B cell (primary cell): ENCODE measurements around the gene TBC1D2B. TPM values are rescaled to one million over a fixed set of nuclear protein-coding genes. Genes with fewer than 3 reads are reported as not detected.

Experiments used
- ATAC-seq: fragments of 200-7000 bp; cut with Tn5 transposase; one replicate; pipeline ENCODE4 v1.10.0; 2021; ENCODE audit warnings: low read depth, mild to moderate bottlenecking, moderate number of reproducible peaks, moderate library complexity
- CTCF ChIA-PET: fragments of 350-600 bp; sonication (Branson Sonifier 250); formaldehyde crosslinking; loops from one replicate; lab custom pipeline; 2021; ENCODE audit warnings: antibody characterized with exemption, inconsistent platforms; lab: Charles Lee
- POLR2A ChIA-PET: fragments of 350-600 bp; sonication (Branson Sonifier 250); formaldehyde crosslinking; loops from one replicate; lab custom pipeline; 2021; ENCODE audit warnings: antibody characterized with exemption; lab: Charles Lee
- DNase-seq: peaks from one replicate; pipeline ENCODE4 v3.0.0; 2013
- H2AFZ ChIP-seq: 2 replicates; pipeline ENCODE4 v1.6.1; 2012; ENCODE audit warnings: mild to moderate bottlenecking, low read depth, low read length; ENCODE audit not compliant: insufficient read depth, poor library complexity, severe bottlenecking
- H3K27ac ChIP-seq, 2 donors: 1 replicate in 1 of 2; 2 replicates in 1 of 2; pipeline ENCODE4 v1.5.1; 2012 to 2013; ENCODE audit warnings: low read length in 2 of 2, mild to moderate bottlenecking in 2 of 2, moderate library complexity in 1 of 2
- H3K27me3 ChIP-seq, 4 experiments: fragments of 200-600 bp in 1 of 4; sonication (generic) in 1 of 4; replicated peaks in 1 of 4; 1 replicate in 2 of 4; 2 replicates in 2 of 4; pipeline versions ENCODE4 v1.6.1 to v1.7.0; 2013 to 2016; ENCODE audit warnings: low read length in 3 of 4, mild to moderate bottlenecking in 2 of 4, mixed read lengths in 1 of 4, moderate library complexity in 1 of 4; ENCODE audit not compliant: insufficient read depth in 4 of 4, control insufficient read depth in 3 of 4; ENCODE audit errors: control extremely low read depth in 1 of 4
- H3K36me3 ChIP-seq, 2 experiments: replicated peaks in 1 of 2; 1 replicate in 1 of 2; 2 replicates in 1 of 2; pipeline versions ENCODE4 v1.6.1 to v1.7.1; 2013; ENCODE audit warnings: low read length in 1 of 2; ENCODE audit not compliant: insufficient read depth in 2 of 2, control insufficient read depth in 1 of 2; ENCODE audit errors: control extremely low read depth in 1 of 2, extremely low read depth in 1 of 2
- H3K4me1 ChIP-seq, 2 donors: fragments of 200-600 bp in 1 of 2; sonication (generic) in 1 of 2; 1 replicate in 1 of 2; 2 replicates in 1 of 2; pipeline versions ENCODE4 v1.5.1 to v1.6.1; 2013 to 2017; ENCODE audit warnings: low read length in 2 of 2; ENCODE audit not compliant: control insufficient read depth in 2 of 2, insufficient read depth in 2 of 2
- H3K4me2 ChIP-seq: replicated peaks from 2 replicates; pipeline ENCODE3; 2012; ENCODE audit warnings: mild to moderate bottlenecking, low read depth, low read length; ENCODE audit not compliant: poor library complexity, severe bottlenecking
- H3K4me3 ChIP-seq, 5 experiments: fragments of 200-600 bp in 1 of 5; sonication (generic) in 1 of 5; 1 replicate in 3 of 5; 2 replicates in 2 of 5; pipeline versions ENCODE4 v1.5.1 to v1.7.0; 2011 to 2016; ENCODE audit warnings: low read length in 4 of 5, mild to moderate bottlenecking in 4 of 5, low read depth in 2 of 5, control low read depth in 1 of 5, moderate library complexity in 1 of 5; ENCODE audit not compliant: insufficient read depth in 1 of 5; ENCODE audit errors: control extremely low read depth in 1 of 5, extremely low read depth in 1 of 5
- H3K79me2 ChIP-seq: fragments of 200-600 bp; sonication (generic); one replicate; pipeline ENCODE4 v1.6.0; 2016; ENCODE audit warnings: low read length; ENCODE audit not compliant: control insufficient read depth, insufficient read depth
- H3K9ac ChIP-seq: fragments of 200-600 bp; sonication (generic); 2 replicates; pipeline ENCODE4 v1.6.1; 2017; ENCODE audit warnings: mild to moderate bottlenecking, low read length, moderate library complexity
- H3K9me3 ChIP-seq, 3 donors: one replicate each; pipeline versions ENCODE4 v1.6.1 to v1.7.1; 2013; ENCODE audit warnings: low read length in 2 of 3; ENCODE audit not compliant: control insufficient read depth in 2 of 3, insufficient read depth in 1 of 3; ENCODE audit errors: control extremely low read depth in 1 of 3
- H4K20me1 ChIP-seq: 2 replicates; pipeline ENCODE4 v1.6.0; 2012; ENCODE audit warnings: mild to moderate bottlenecking, low read length; ENCODE audit not compliant: insufficient read depth, control insufficient read depth, poor library complexity, severe bottlenecking
- H3K27ac Mint-ChIP-seq: one replicate; pipeline ENCODE4 v1.8.0; 2021; ENCODE audit warnings: mixed read lengths
- H3K27me3 Mint-ChIP-seq: one replicate; pipeline ENCODE4 v1.8.0; 2021; ENCODE audit warnings: mixed read lengths
- H3K4me1 Mint-ChIP-seq: one replicate; pipeline ENCODE4 v1.8.0; 2021; ENCODE audit warnings: mixed read lengths
- H3K4me3 Mint-ChIP-seq: one replicate; pipeline ENCODE4 v1.8.0; 2021; ENCODE audit warnings: mixed read lengths
- H3K9me3 Mint-ChIP-seq: one replicate; pipeline ENCODE4 v1.8.0; 2022; ENCODE audit warnings: mixed read lengths; ENCODE audit not compliant: insufficient read depth
- EZH2 ChIP-seq: IDR thresholded peaks from 2 replicates; pipeline ENCODE4 v1.6.1; 2012; ENCODE audit warnings: borderline replicate concordance, low read depth, mild to moderate bottlenecking, moderate library complexity, low read length; ENCODE audit not compliant: insufficient read depth, poor library complexity, severe bottlenecking
- WGBS: methylation state at CpG from one replicate; pipeline ENCODE4 v1.1.5; 2013; ENCODE audit warnings: missing lambda C conversion rate; ENCODE audit not compliant: insufficient coverage; 5-methylcytosine and 5-hydroxymethylcytosine counted together
- intact Hi-C: fragments of 100-400 bp; cut with micrococcal nuclease; formaldehyde crosslinking; loops from one replicate; pipeline ENCODE4 v1.10.0; 2022
- polyA plus RNA-seq: library from polyadenylated mRNA; depleted of rRNA; stranded (reverse); fragments of >200 nt; gene quantifications from 2 replicates; pipeline ENCODE4 v1.2.3, GENCODE V29; 2012
- total RNA-seq, 2 donors: library from RNA; stranded (reverse); fragments of 120-200 nt in 1 of 2; gene quantifications; 1 replicate in 1 of 2; 2 replicates in 1 of 2; pipeline versions ENCODE4 v1.2.3 to v1.2.4, GENCODE V29; 2013 to 2022
- TF ChIP-seq, protein P1 (sequence below): fragments of 200-600 bp; IDR thresholded peaks from one replicate; pipeline ENCODE4 v1.8.0; 2022; ENCODE audit warnings: antibody characterized with exemption, mild to moderate bottlenecking

Gene TBC1D2B
- total and polyA plus RNA-seq, 2 donors (not counting 1 experiment from before 2014, with no cell fraction given), result 8.5 to 26.1 TPM

GRCh38 chr15:77966540-77967234, 110.8 kb downstream of the TBC1D2B start:
- POLR2A ChIA-PET, result no interaction called here
- H3K27me3 Mint-ChIP-seq, result peaks cover 6% of the 10 kb centered on the region
- H3K9me3 Mint-ChIP-seq, result no peaks in the 10 kb centered on the region
- Histone ChIP-seq H3K9ac (no peak overlapping the region), H3K27me3 (no peaks in the 10 kb centered on the region), H3K9me3 (no peaks in the 10 kb centered on the region), H3K27ac (no peak overlapping the region), H3K36me3 (no peaks in the 10 kb centered on the region), H3K79me2 (no peaks in the 10 kb centered on the region), H4K20me1 (no peaks in the 10 kb centered on the region), H3K4me1 (no peaks in the 10 kb centered on the region), H3K4me2 (no peak overlapping the region), H2AFZ (no peak overlapping the region), H3K4me3 (no peak overlapping the region)
- CTCF ChIA-PET, result interaction anchor here (0.7 to 6.9 kb wide), 19 partner anchors 8 to 278 kb away, joined by 3 to 236 read pairs (median 5); no protein-coding TSS in a partner anchor
- H3K4me3 Mint-ChIP-seq, result no peak overlapping the region
- TF ChIP-seq EZH2, result no peak
- TF ChIP-seq, protein P1, sequence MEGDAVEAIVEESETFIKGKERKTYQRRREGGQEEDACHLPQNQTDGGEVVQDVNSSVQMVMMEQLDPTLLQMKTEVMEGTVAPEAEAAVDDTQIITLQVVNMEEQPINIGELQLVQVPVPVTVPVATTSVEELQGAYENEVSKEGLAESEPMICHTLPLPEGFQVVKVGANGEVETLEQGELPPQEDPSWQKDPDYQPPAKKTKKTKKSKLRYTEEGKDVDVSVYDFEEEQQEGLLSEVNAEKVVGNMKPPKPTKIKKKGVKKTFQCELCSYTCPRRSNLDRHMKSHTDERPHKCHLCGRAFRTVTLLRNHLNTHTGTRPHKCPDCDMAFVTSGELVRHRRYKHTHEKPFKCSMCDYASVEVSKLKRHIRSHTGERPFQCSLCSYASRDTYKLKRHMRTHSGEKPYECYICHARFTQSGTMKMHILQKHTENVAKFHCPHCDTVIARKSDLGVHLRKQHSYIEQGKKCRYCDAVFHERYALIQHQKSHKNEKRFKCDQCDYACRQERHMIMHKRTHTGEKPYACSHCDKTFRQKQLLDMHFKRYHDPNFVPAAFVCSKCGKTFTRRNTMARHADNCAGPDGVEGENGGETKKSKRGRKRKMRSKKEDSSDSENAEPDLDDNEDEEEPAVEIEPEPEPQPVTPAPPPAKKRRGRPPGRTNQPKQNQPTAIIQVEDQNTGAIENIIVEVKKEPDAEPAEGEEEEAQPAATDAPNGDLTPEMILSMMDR, result peak; percentile 84
- ATAC-seq (peak; percentile 68), DNase-seq (peak; percentile 62)
- intact Hi-C loops, result loop anchor here (1.0 kb wide), 3 partner anchors 28 to 229 kb away; no protein-coding TSS in a partner anchor
- no peak overlapping the region for H3K27ac Mint-ChIP-seq
- H3K4me1 Mint-ChIP-seq, result peaks cover 4% of the 10 kb centered on the region
- WGBS, result no CpG with 5 or more reads among the region's 4 CpGs

DNA sequence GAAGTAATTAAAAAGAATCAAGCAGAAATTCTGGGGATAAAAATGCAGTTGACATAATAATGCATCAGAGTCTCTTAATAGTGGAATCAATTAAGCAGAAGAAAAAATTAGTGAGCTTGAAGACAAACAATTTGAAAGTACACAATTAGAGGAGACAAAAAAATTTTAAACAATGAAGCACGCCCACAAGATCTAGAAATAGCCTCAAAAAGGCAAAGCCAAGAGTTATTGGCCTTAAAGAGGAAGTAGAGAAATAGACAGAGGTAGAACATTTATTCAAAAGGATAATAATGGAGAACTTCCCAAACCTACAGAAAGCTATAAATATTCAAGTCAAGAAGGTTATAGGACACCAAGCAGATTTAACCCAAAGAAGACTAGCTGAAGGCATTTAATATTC, 113.3 kb downstream of the TBC1D2B start:
- no peak overlapping the region for H2AFZ ChIP-seq
- ATAC-seq (no peak), DNase-seq (no peak)
- ChIA-PET POLR2A (no interaction called here), CTCF (interaction anchor here (0.8 to 6.9 kb wide), 8 partner anchors 8 to 278 kb away, joined by 3 to 236 read pairs (median 6); no protein-coding TSS in a partner anchor)
- TF ChIP-seq, protein P1, result no peak
- TF ChIP-seq EZH2, result no peak
- H3K9ac ChIP-seq, result no peak overlapping the region
- peaks cover 9% of the 10 kb centered on the region for H3K27me3 Mint-ChIP-seq
- H3K4me1 ChIP-seq, result peaks cover 3 to 5% of the 10 kb centered on the region in 2 donors
- H3K27me3 ChIP-seq, result no peaks in the 10 kb centered on the region
- H3K9me3 ChIP-seq, result no peaks in the 10 kb centered on the region
- no peak overlapping the region for H3K27ac ChIP-seq
- no peaks in the 10 kb centered on the region for H3K79me2 ChIP-seq
- H3K4me3 ChIP-seq, result no peak overlapping the region
- H3K4me1 Mint-ChIP-seq, result peaks cover 7% of the 10 kb centered on the region
- H4K20me1 ChIP-seq, result no peaks in the 10 kb centered on the region
- H3K9me3 Mint-ChIP-seq, result no peaks in the 10 kb centered on the region
- no peak overlapping the region for H3K27ac Mint-ChIP-seq
- intact Hi-C loops, result no loop called here
- no CpG with 5 or more reads among the region's 1 CpG for WGBS
- H3K4me3 Mint-ChIP-seq, result no peak overlapping the region
- no peak overlapping the region for H3K4me2 ChIP-seq
- no peaks in the 10 kb centered on the region for H3K36me3 ChIP-seq
